ENCODE measurements around the gene TMEM131.

The TMEM131 gene

GRCh38 chr2:97728091-97728731 is 267.5 kb downstream of the TMEM131 start:
- H3K27me3 ChIP-seq (ENCODE audit: insufficient read depth, low read length, poor library complexity), result no peaks in the 10 kb centered on the region
- H2AFZ ChIP-seq (ENCODE audit: low read depth, low read length), result no peak overlapping the region
- H3K9me3 ChIP-seq (ENCODE audit: insufficient read depth, low read length, severe bottlenecking), result no peaks in the 10 kb centered on the region
- TF ChIP-seq CTCF (IDR thresholded peaks at IDR 0.05; ENCODE audit: borderline replicate concordance, extremely low read depth, low read length, poor library complexity, severe bottlenecking) (no peak), EZH2 (IDR thresholded peaks at IDR 0.05; ENCODE audit: borderline replicate concordance, low read depth, low read length, severe bottlenecking) (no peak)
- H3K36me3 ChIP-seq (ENCODE audit: insufficient read depth, low read length), result peaks cover 97% of the 10 kb centered on the region
- peak overlapping the region; percentile 25; the same call in 1 of the 2 replicates for H3K27ac ChIP-seq (ENCODE audit: low read length)
- peaks cover 84% of the 10 kb centered on the region for H4K20me1 ChIP-seq (ENCODE audit: insufficient read depth, low read length)
- H3K4me1 ChIP-seq (ENCODE audit: insufficient read depth, low read length), result no peaks in the 10 kb centered on the region
- no peak overlapping the region for H3K9ac ChIP-seq (ENCODE audit: low read depth, low read length)
- peak; percentile 37 for DNase-seq
- peaks cover 89% of the 10 kb centered on the region for H3K79me2 ChIP-seq (ENCODE audit: insufficient read depth, low read length)
- no peak overlapping the region for H3K4me2 ChIP-seq (ENCODE audit: insufficient read depth, low read length)
- ATAC-seq (ENCODE audit: insufficient read depth, low read depth), result peak; percentile 50
- H3K4me3 ChIP-seq (ENCODE audit: low read depth in 1 of 2, low read length in 2 of 2), result no peak overlapping the region

DNA sequence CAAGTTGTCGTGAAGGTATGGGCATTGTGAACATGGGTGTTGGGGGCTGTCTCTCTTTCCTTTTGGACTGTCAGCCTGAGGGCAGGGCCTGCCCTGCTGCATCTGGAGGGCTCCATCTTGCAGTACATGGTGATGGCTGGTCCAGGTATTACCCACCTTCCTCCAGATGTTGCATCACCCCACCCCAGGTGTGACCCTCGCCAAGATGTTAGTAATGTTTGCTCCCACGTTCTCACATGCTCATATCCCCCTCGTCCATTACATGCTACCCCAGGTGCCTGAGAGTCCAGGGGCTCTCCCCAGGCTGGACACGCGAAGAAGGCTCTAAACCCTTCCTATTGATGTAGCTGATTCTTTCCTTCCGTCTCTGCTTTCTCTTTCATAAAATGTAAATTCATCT is 268.5 kb downstream of the TMEM131 start:
- no peak for ATAC-seq (ENCODE audit: insufficient read depth, low read depth)
- no peak for TF ChIP-seq EZH2 (IDR thresholded peaks at IDR 0.05; ENCODE audit: borderline replicate concordance, low read depth, low read length, severe bottlenecking)
- no peak for TF ChIP-seq CTCF (IDR thresholded peaks at IDR 0.05; ENCODE audit: borderline replicate concordance, extremely low read depth, low read length, poor library complexity, severe bottlenecking)
- H3K9ac ChIP-seq (ENCODE audit: low read depth, low read length), result no peak overlapping the region

GRCh38 chr2:97726261-97727064 is 269.3 kb downstream of the TMEM131 start:
- Histone ChIP-seq H4K20me1 (ENCODE audit: insufficient read depth, low read length) (peaks cover 74% of the 10 kb centered on the region), H3K36me3 (ENCODE audit: insufficient read depth, low read length) (peaks cover 95% of the 10 kb centered on the region)
- no peak for TF ChIP-seq EZH2 (IDR thresholded peaks at IDR 0.05; ENCODE audit: borderline replicate concordance, low read depth, low read length, severe bottlenecking)
- TF ChIP-seq CTCF (IDR thresholded peaks at IDR 0.05; ENCODE audit: borderline replicate concordance, extremely low read depth, low read length, poor library complexity, severe bottlenecking), result no peak

More for the DNA sequence above, 268.5 kb downstream of the TMEM131 start:
- Histone ChIP-seq H3K27ac (ENCODE audit: low read length) (no peak overlapping the region), H3K79me2 (ENCODE audit: insufficient read depth, low read length) (peaks cover 96% of the 10 kb centered on the region), H3K9me3 (ENCODE audit: insufficient read depth, low read length, severe bottlenecking) (no peaks in the 10 kb centered on the region), H3K4me2 (ENCODE audit: insufficient read depth, low read length) (no peak overlapping the region), H3K4me1 (ENCODE audit: insufficient read depth, low read length) (no peaks in the 10 kb centered on the region), H3K36me3 (ENCODE audit: insufficient read depth, low read length) (peaks cover 97% of the 10 kb centered on the region), H4K20me1 (ENCODE audit: insufficient read depth, low read length) (peaks cover 83% of the 10 kb centered on the region), H3K27me3 (ENCODE audit: insufficient read depth, low read length, poor library complexity) (no peaks in the 10 kb centered on the region), H2AFZ (ENCODE audit: low read depth, low read length) (no peak overlapping the region), H3K4me3 (ENCODE audit: low read depth in 1 of 2, low read length in 2 of 2) (no peak overlapping the region)
- DNase-seq, result no peak

More at GRCh38 chr2:97726261-97727064, 269.3 kb downstream of the TMEM131 start:
- H3K4me3 ChIP-seq (ENCODE audit: low read depth in 1 of 2, low read length in 2 of 2), result no peak overlapping the region
- no peaks in the 10 kb centered on the region for H3K27me3 ChIP-seq (ENCODE audit: insufficient read depth, low read length, poor library complexity)
- H3K79me2 ChIP-seq (ENCODE audit: insufficient read depth, low read length), result peaks cover 96% of the 10 kb centered on the region
- no peaks in the 10 kb centered on the region for H3K4me1 ChIP-seq (ENCODE audit: insufficient read depth, low read length)
- DNase-seq, result no peak
- H3K9ac ChIP-seq (ENCODE audit: low read depth, low read length), result no peak overlapping the region
- no peak overlapping the region for H3K27ac ChIP-seq (ENCODE audit: low read length)
- no peak overlapping the region for H2AFZ ChIP-seq (ENCODE audit: low read depth, low read length)
- no peak overlapping the region for H3K4me2 ChIP-seq (ENCODE audit: insufficient read depth, low read length)
- no peaks in the 10 kb centered on the region for H3K9me3 ChIP-seq (ENCODE audit: insufficient read depth, low read length, severe bottlenecking)
- no peak for ATAC-seq (ENCODE audit: insufficient read depth, low read depth)

Data from DND-41 (cell line).